Erythroblast (primary cell): Measurements from ENCODE around the gene XPNPEP2.

Experiments
- DNase-seq, 2 experiments: peaks; one replicate each; lab custom pipeline; 2025; lab: John Stamatoyannopoulos, UW
- GATA1 ChIP-seq: IDR thresholded peaks from 2 replicates; pipeline ENCODE4 v1.6.1; 2011; ENCODE audit warnings: low read depth, mild to moderate bottlenecking, control low read depth, low read length, moderate library complexity
- POLR2A ChIP-seq: IDR thresholded peaks from 2 replicates; pipeline ENCODE4 v1.6.1; 2011; ENCODE audit warnings: mild to moderate bottlenecking, low read length

XPNPEP2 gene

DNA sequence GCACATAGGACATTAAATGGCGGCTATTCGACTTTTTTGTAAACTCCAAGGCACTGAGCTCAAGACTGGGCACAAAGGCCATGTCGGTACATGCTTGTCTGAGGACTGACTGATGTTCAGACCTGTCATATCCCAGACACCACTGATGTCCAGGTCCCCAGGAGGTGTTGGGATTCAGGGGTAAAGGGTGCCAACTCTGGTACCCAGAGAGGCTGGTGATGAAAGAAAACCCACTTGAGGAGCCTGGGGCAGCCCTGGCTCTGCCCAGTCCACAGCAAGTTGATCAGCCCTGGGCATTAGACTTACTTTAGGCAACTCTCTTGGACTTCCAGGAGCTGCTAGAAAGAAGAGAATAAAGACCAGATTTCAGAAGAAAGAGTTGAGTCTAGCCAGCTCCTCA is 59.7 kb downstream of the XPNPEP2 start:
- DNase-seq, result no peak
- no peak for TF ChIP-seq POLR2A
- TF ChIP-seq GATA1, result no peak

GRCh38 chrX:129798888-129799287 is 60.1 kb downstream of the XPNPEP2 start:
- no peak for DNase-seq
- TF ChIP-seq GATA1 (no peak), POLR2A (no peak)

GRCh38 chrX:129800186-129800585 is 61.4 kb downstream of the XPNPEP2 start:
- TF ChIP-seq POLR2A (no peak), GATA1 (no peak)
- no peak for DNase-seq

DNA sequence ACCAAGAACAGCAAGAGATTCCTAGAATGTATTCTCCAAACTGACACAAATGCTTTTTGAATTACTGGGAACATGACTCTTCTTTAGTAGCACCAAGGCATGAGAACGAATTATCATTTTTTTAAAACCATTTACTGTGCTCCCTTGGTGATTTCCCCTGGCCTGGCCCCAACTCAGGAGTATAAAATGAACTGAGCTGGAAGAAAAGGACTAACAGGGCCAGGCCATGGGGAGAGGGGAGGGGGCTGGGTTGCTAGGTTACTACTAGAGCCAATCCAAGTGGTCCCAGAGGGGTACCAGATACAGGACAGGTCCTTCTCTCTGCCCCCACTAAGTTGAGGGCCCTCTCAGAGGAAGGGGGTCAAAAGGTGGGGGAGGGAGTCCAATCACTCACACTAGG is 64.1 kb downstream of the XPNPEP2 start:
- TF ChIP-seq GATA1, result no peak
- TF ChIP-seq POLR2A, result no peak
- no peak for DNase-seq

DNA sequence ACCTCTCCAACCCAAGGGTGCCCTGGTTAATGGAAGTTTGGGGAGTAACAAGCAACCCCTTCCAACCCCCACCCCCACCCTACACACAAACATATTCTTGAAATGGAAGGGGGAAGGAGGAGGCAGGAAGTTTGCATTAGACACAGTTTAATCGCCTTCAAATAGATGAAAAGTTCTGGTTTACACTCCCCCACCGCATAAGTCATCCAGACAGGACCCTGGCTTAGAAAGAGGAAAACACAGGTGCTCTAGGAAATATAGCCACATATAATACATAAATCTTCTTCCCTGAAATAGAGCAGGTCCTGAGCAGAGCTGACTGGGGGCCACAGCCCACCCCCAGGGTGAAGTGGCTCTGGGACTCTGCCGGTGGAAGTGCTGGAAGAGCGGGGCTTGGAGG is 66.0 kb downstream of the XPNPEP2 start:
- no peak for DNase-seq
- TF ChIP-seq POLR2A (no peak), GATA1 (no peak)

DNA sequence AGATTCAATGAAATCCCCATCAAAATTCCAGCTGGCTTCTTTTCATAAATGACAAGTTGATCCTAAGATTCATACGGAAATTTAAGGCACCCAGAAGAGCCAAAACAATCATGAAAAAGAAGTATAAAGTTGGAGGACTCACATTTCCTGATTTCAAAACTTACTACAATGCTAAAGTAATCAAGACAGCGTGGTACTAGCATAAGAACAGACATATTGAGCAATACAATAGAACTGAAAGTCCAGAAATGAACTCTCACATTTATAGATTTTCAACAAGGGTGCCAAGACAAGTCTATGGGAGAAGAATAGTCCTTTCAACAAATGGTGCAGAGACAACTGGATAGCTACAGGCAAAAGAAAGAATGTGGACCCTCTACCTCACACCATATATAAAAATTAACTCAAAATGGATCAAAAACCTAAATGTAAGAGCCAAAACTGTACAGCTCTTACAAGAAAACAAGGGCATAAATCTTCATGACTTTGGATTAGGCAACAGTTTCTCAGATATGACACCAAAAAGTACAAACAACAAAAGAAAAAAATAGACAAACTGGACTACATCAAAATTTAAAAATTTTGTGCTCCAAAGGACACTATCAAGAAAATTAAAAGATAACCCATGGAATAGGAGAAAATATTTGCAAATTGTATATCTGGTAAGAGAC is 69.5 kb downstream of the XPNPEP2 start:
- TF ChIP-seq POLR2A (no peak), GATA1 (no peak)

GRCh38 chrX:129808829-129809796 is 70.3 kb downstream of the XPNPEP2 start:
- no peak for TF ChIP-seq GATA1
- no peak for TF ChIP-seq POLR2A
- no peak for DNase-seq

More for the DNA sequence above, 69.5 kb downstream of the XPNPEP2 start:
- no peak for DNase-seq

DNA sequence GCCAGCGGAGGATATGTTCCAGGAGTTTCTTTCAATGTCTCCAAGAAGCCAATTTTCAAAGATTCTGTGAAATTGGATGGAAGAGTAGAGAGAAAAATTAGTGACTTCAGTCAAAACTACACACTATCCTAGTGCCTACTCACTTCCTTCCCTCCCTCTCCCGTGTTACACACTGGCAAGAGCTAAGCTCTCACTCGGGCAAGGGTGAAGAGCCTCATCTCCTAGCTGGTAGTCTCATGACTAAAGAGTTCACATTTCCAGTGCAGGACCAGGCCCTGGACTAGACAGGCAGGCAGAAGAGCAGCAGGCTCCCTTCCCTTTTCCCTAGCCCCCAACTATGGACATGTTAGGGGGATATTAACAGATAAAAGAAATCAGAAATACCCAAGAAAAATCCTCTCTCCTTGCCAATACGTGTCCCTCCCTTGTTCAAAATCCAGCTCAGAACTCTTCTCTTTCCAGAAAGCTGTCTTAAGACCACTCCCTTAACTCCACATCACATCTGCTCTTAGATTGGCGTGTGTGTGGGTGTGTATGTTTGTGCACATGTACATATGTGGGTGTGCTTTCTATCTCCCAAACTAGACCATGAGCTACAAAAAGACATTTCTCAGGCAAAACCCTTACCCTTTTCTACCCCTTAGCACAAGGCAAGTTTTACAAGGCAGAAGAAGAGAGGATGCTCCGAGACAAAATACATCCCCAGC is 75.0 kb downstream of the XPNPEP2 start:
- TF ChIP-seq POLR2A (no peak), GATA1 (no peak)
- DNase-seq, result no peak

DNA sequence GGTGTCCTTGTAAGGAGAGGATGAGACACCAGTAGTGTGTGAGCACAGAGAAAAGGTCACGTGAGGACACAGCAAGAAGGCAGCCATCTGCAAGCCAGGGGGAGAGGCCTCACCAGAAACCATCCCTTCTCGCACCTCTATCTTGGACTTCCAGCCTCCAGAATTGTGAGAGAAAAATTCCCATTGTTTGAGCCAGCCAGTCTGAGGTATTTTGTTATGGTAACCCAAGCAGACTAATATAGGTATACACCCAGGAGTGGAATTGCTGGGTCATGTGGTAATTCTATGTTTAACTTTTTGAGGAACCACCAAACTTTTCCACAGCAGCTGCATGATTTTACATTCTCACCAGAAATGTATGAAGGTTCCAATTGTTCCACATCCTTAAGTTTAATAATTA is 79.3 kb downstream of the XPNPEP2 start:
- no peak for TF ChIP-seq POLR2A
- no peak for TF ChIP-seq GATA1
- no peak for DNase-seq
